Ovary (tissue), 9 donors: ENCODE data around the gene SPOCK1. TPM values are rescaled to one million over a fixed set of nuclear protein-coding genes. Genes with fewer than 3 reads are reported as not detected.

Source experiments
- DNase-seq, 5 donors: peaks; one replicate each; pipeline ENCODE4 v3.0.0-alpha.2; 2019 to 2020
- H3K27ac ChIP-seq, 2 donors: fragments of 200-600 bp; one replicate each; pipeline versions ENCODE4 v1.5.1 to v1.8.0; 2019 to 2022
- H3K27me3 ChIP-seq: fragments of 200-600 bp; one replicate; pipeline ENCODE4 v1.8.0; 2022
- H3K36me3 ChIP-seq: fragments of 200-600 bp; sonication (generic); one replicate; pipeline ENCODE4 v1.5.1; 2019
- H3K4me1 ChIP-seq: one replicate; pipeline ENCODE4 v1.8.1; 2013; ENCODE audit warnings: mild to moderate bottlenecking, moderate library complexity; ENCODE audit not compliant: insufficient read depth
- H3K4me3 ChIP-seq: fragments of 200-600 bp; sonication (generic); one replicate; pipeline ENCODE4 v1.5.1; 2017
- H3K9me3 ChIP-seq, 2 donors: fragments of 200-600 bp in 1 of 2; sonication (generic) in 1 of 2; one replicate each; pipeline versions ENCODE4 v1.5.1 to v1.8.1; 2013 to 2019; ENCODE audit warnings: mild to moderate bottlenecking in 1 of 2, moderate library complexity in 1 of 2
- EP300 ChIP-seq: sonication (generic); formaldehyde crosslinking; IDR thresholded peaks from one replicate; pipeline ENCODE4 v1.6.1; 2017; ENCODE audit warnings: antibody characterized with exemption
- POLR2A ChIP-seq: fragments of 450-650 bp; IDR thresholded peaks from one replicate; pipeline ENCODE4 v1.6.1; 2017; ENCODE audit warnings: antibody characterized with exemption, mild to moderate bottlenecking, moderate library complexity
- WGBS, 3 donors: extraction: QIAGEN DNeasy Blood & Tissue Kit in 1 of 3; methylation state at CpG; one replicate each; pipeline versions ENCODE4 v1.1.5 to v1.1.7; 2013 to 2017; 5-methylcytosine and 5-hydroxymethylcytosine counted together
- intact Hi-C, 4 donors: fragments of 100-400 bp; cut with DNase I; formaldehyde crosslinking; loops; one replicate each; pipeline versions ENCODE4 v1.11.0 to v1.15.1; 2022 to 2023
- polyA plus RNA-seq, 2 donors: library from polyadenylated mRNA; stranded (reverse); fragments of 200-250 nt in 1 of 2; fragments of 350-450 nt in 1 of 2; fragmentation: Illumina TruSeq in 1 of 2; extraction: RNeasy Lipid Tissue Mini Kit (QIAGEN cat#74804) in 1 of 2; gene quantifications; one replicate each; pipeline ENCODE4 v1.2.3, GENCODE V29; 2013 to 2014
- total RNA-seq, 7 donors: library from RNA; depleted of rRNA in 2 of 7; stranded (reverse); fragments of >200 nt in 2 of 7; fragmentation: NEBNext Ultra II Directional in 3 of 7; extraction: Animal tissue kit (Norgen Biotek cat#: 25700) in 3 of 7; gene quantifications; one replicate each; pipeline versions ENCODE4 v1.1.0 to v1.2.4, GENCODE V29; 2016 to 2023
- TF ChIP-seq, protein P1 (sequence below), 3 donors: fragments of 450-650 bp in 2 of 3; fragments of 200-600 bp in 1 of 3; IDR thresholded peaks; one replicate each; pipeline versions ENCODE4 v1.5.1 to v1.8.0; 2016 to 2022; ENCODE audit warnings: antibody characterized with exemption in 3 of 3, mild to moderate bottlenecking in 1 of 3
- donor health status: DM: no; HTN: no; CAD: no; lungs with moderate emphysema.
- donor health status: DM: no; HTN: no; CAD: no.
- donor health status: Bipolar disorder and iron deficiency.
- donor health status: DM: yes; HTN: yes; CAD: no.
- donor health status: DM: no; HTN: no; CAD: no.
- donor health status: DM: yes; HTN: yes; CAD: no.

SPOCK1 gene
- total and polyA plus RNA-seq, 9 donors = 1.3 to 42.6 (median 10.8) TPM

DNA sequence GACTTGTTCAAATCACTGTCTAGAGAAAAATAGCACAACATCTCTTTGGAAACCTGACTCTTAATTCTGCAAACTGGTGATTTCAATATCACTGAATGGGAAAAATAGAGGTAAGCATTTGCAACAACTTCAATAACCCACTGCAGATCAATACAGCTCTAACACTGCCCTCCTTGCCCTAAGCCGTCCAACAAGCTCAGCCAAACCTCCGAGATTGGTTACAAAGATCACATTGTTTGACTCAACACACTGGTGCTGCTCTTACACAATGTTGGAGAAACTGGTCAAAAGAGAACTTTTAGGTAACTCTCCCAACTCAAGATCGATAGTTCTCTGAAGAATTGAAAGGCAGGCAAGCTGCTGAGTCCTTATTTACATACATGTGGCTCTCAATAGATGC is 150.4 kb downstream of the SPOCK1 start:
- Histone ChIP-seq H3K4me1 (no peaks in the 10 kb centered on the region), H3K4me3 (no peak overlapping the region), H3K27me3 (no peaks in the 10 kb centered on the region), H3K9me3 (no peaks in the 10 kb centered on the region), H3K27ac (no peak overlapping the region), H3K36me3 (no peaks in the 10 kb centered on the region)
- no peak for DNase-seq
- no peak for TF ChIP-seq EP300
- no peak for TF ChIP-seq POLR2A
- TF ChIP-seq, protein P1, sequence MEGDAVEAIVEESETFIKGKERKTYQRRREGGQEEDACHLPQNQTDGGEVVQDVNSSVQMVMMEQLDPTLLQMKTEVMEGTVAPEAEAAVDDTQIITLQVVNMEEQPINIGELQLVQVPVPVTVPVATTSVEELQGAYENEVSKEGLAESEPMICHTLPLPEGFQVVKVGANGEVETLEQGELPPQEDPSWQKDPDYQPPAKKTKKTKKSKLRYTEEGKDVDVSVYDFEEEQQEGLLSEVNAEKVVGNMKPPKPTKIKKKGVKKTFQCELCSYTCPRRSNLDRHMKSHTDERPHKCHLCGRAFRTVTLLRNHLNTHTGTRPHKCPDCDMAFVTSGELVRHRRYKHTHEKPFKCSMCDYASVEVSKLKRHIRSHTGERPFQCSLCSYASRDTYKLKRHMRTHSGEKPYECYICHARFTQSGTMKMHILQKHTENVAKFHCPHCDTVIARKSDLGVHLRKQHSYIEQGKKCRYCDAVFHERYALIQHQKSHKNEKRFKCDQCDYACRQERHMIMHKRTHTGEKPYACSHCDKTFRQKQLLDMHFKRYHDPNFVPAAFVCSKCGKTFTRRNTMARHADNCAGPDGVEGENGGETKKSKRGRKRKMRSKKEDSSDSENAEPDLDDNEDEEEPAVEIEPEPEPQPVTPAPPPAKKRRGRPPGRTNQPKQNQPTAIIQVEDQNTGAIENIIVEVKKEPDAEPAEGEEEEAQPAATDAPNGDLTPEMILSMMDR (IDR thresholded peaks at IDR 0.05) = no peak
- 85 to 87% (median 86%) methylated on average over 3 of the region's 3 CpGs for WGBS, 3 donors
- intact Hi-C loops = no loop called here

DNA sequence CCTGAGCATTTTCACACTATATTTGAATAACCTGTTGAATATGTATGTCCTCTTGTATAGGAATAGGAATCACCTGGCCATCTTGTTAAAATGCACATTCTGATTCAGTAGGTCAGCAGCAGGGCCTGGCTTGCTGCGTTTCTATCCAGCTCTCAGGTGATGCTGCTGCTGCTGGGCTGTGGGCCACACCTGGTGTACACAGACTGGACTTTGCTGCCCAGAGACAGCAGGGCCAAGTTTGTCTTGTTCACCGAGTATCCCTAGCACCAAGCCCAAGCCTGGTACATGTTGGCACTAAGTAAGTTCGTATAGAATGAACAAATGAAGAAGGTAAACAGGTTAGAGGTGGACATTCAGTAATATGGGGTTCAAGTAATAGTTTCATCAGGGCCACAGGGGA is 151.3 kb downstream of the SPOCK1 start:
- intact Hi-C loops = no loop called here
- Histone ChIP-seq H3K27me3 (no peaks in the 10 kb centered on the region), H3K4me1 (no peaks in the 10 kb centered on the region), H3K36me3 (no peaks in the 10 kb centered on the region), H3K4me3 (no peak overlapping the region), H3K9me3 (no peaks in the 10 kb centered on the region), H3K27ac (no peak overlapping the region)
- TF ChIP-seq EP300 (no peak), POLR2A (no peak)
- TF ChIP-seq, protein P1 (IDR thresholded peaks at IDR 0.05) = no peak
- WGBS, 3 donors = 65 to 79% (median 65%) methylated on average over 3 of the region's 3 CpGs
- DNase-seq = no peak

DNA sequence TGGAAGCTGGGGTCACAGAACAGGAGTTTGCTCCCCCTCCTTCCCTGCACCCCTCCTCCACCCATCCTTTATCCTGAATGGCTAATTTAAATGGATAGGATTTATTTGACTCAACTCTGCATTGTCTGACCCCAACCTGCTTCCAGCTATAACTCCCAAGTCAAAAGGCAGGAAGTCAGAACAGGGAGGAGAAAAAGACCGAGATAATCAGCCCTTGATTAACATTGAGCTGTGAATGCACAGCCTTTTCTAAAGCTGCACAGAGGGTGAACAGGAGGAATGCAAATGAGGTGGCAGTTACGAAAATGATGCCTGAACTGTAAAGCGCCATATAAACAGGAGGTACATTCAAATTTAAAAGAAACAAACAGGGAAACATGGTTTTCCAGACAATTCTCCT is 152.8 kb downstream of the SPOCK1 start:
- H3K9me3 ChIP-seq = no peaks in the 10 kb centered on the region
- no peaks in the 10 kb centered on the region for H3K4me1 ChIP-seq
- TF ChIP-seq EP300 (no peak), POLR2A (no peak)
- TF ChIP-seq, protein P1 (IDR thresholded peaks at IDR 0.05) = no peak
- H3K4me3 ChIP-seq = no peak overlapping the region
- no peaks in the 10 kb centered on the region for H3K36me3 ChIP-seq
- no peak for DNase-seq
- H3K27me3 ChIP-seq = no peaks in the 10 kb centered on the region
- H3K27ac ChIP-seq = no peak overlapping the region
- intact Hi-C loops = no loop called here
- 60 to 80% (median 68%) methylated on average over 3 of the region's 3 CpGs for WGBS, 3 donors

DNA sequence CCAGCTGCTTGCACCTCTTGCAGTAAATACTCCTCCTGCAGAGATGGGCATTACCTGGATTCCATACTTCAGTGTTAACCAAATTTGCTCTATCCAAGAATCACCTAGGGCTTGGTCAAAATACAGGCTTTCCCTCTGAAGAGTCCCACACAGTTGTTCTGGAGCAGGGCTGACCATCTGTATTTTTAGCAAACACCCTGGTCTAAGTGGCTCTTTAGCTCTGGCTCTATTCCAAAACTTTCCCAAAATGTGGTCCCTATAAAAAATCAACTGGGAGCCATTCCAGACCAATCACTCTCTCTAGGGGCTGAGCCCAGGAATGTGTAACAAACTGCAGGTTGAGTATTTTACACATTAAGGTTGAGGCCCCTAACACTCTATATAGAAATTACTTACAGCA is 153.7 kb downstream of the SPOCK1 start:
- no peaks in the 10 kb centered on the region for H3K27me3 ChIP-seq
- H3K36me3 ChIP-seq = no peaks in the 10 kb centered on the region
- DNase-seq = no peak
- no peak overlapping the region for H3K27ac ChIP-seq
- H3K9me3 ChIP-seq = no peaks in the 10 kb centered on the region
- H3K4me1 ChIP-seq = no peaks in the 10 kb centered on the region
- no peak overlapping the region for H3K4me3 ChIP-seq
- intact Hi-C loops = no loop called here
- TF ChIP-seq EP300 (no peak), POLR2A (no peak)
- TF ChIP-seq, protein P1 (IDR thresholded peaks at IDR 0.05) = no peak
